Measurements from ENCODE around the gene SLC25A26. TPM values are rescaled to one million over a fixed set of nuclear protein-coding genes. Genes with fewer than 3 reads are reported as not detected.

The SLC25A26 gene
- total RNA-seq, 1 donor from 2014 or later, result 17.7 TPM

- Mint-ChIP-seq H3K4me1 (ENCODE audit: unreplicated experiment) (peaks cover 21% of the 10 kb centered on the region), H3K9me3 (ENCODE audit: unreplicated experiment) (no peaks in the 10 kb centered on the region), H3K4me3 (ENCODE audit: unreplicated experiment) (no peak overlapping the region), H3K36me3 (ENCODE audit: unreplicated experiment) (peaks cover 57% of the 10 kb centered on the region), H3K27me3 (ENCODE audit: unreplicated experiment) (no peaks in the 10 kb centered on the region), H3K27ac (ENCODE audit: unreplicated experiment) (no peak overlapping the region)
- peak; percentile 58 for TF ChIP-seq CTCF (IDR thresholded peaks at IDR 0.05)
- no peak for DNase-seq (ENCODE audit: extremely low spot score, unreplicated experiment)
Measured at GRCh38 chr3:66378256-66378655, 157.5 kb downstream of the SLC25A26 start.

GRCh38 chr3:66379565-66379964 lies 158.8 kb downstream of the SLC25A26 start:
- Mint-ChIP-seq H3K36me3 (ENCODE audit: unreplicated experiment) (peaks cover 67% of the 10 kb centered on the region), H3K4me1 (ENCODE audit: unreplicated experiment) (peaks cover 21% of the 10 kb centered on the region), H3K9me3 (ENCODE audit: unreplicated experiment) (no peaks in the 10 kb centered on the region), H3K4me3 (ENCODE audit: unreplicated experiment) (no peak overlapping the region), H3K27ac (ENCODE audit: unreplicated experiment) (no peak overlapping the region), H3K27me3 (ENCODE audit: unreplicated experiment) (no peaks in the 10 kb centered on the region)
- DNase-seq (ENCODE audit: extremely low spot score, unreplicated experiment), result no peak
- TF ChIP-seq CTCF (IDR thresholded peaks at IDR 0.05), result no peak

- no peak for DNase-seq (ENCODE audit: extremely low spot score, unreplicated experiment)
- no peak overlapping the region for H3K27ac Mint-ChIP-seq (ENCODE audit: unreplicated experiment)
- TF ChIP-seq CTCF (IDR thresholded peaks at IDR 0.05), result no peak
Measured at GRCh38 chr3:66380200-66380932, 159.6 kb downstream of the SLC25A26 start.

GRCh38 chr3:66381626-66382025 lies 160.8 kb downstream of the SLC25A26 start:
- Mint-ChIP-seq H3K9me3 (ENCODE audit: unreplicated experiment) (no peaks in the 10 kb centered on the region), H3K4me3 (ENCODE audit: unreplicated experiment) (no peak overlapping the region), H3K4me1 (ENCODE audit: unreplicated experiment) (peaks cover 22% of the 10 kb centered on the region), H3K27me3 (ENCODE audit: unreplicated experiment) (no peaks in the 10 kb centered on the region), H3K36me3 (ENCODE audit: unreplicated experiment) (peaks cover 76% of the 10 kb centered on the region), H3K27ac (ENCODE audit: unreplicated experiment) (no peak overlapping the region)
- no peak for TF ChIP-seq CTCF (IDR thresholded peaks at IDR 0.05)
- no peak for DNase-seq (ENCODE audit: extremely low spot score, unreplicated experiment)

More at GRCh38 chr3:66380200-66380932, 159.6 kb downstream of the SLC25A26 start:
- H3K27me3 Mint-ChIP-seq (ENCODE audit: unreplicated experiment), result no peaks in the 10 kb centered on the region
- peaks cover 21% of the 10 kb centered on the region for H3K4me1 Mint-ChIP-seq (ENCODE audit: unreplicated experiment)
- peaks cover 72% of the 10 kb centered on the region for H3K36me3 Mint-ChIP-seq (ENCODE audit: unreplicated experiment)
- no peak overlapping the region for H3K4me3 Mint-ChIP-seq (ENCODE audit: unreplicated experiment)
- no peaks in the 10 kb centered on the region for H3K9me3 Mint-ChIP-seq (ENCODE audit: unreplicated experiment)

- no peak for TF ChIP-seq CTCF (IDR thresholded peaks at IDR 0.05)
- H3K27me3 Mint-ChIP-seq (ENCODE audit: unreplicated experiment), result no peaks in the 10 kb centered on the region
- no peaks in the 10 kb centered on the region for H3K9me3 Mint-ChIP-seq (ENCODE audit: unreplicated experiment)
- no peak overlapping the region for H3K27ac Mint-ChIP-seq (ENCODE audit: unreplicated experiment)
- no peak for DNase-seq (ENCODE audit: extremely low spot score, unreplicated experiment)
- H3K36me3 Mint-ChIP-seq (ENCODE audit: unreplicated experiment), result peaks cover 78% of the 10 kb centered on the region
- no peak overlapping the region for H3K4me3 Mint-ChIP-seq (ENCODE audit: unreplicated experiment)
- H3K4me1 Mint-ChIP-seq (ENCODE audit: unreplicated experiment), result peaks cover 22% of the 10 kb centered on the region
Measured at GRCh38 chr3:66382142-66382541, 161.3 kb downstream of the SLC25A26 start.

Data from osteocyte (in vitro differentiated cells).